H1 (cell line): Measurements from ENCODE around the gene SPDEF.

Experiments
- EZH2 ChIP-seq: fragments of 200-600 bp; sonication (generic); IDR thresholded peaks from 2 replicates; pipeline ENCODE4 v1.7.1; 2012; ENCODE audit warnings: low read depth, mild to moderate bottlenecking, moderate library complexity, low read length, inconsistent platforms; ENCODE audit not compliant: severe bottlenecking
- SUZ12 ChIP-seq: fragments of 200-600 bp; sonication (generic); IDR thresholded peaks from 2 replicates; pipeline ENCODE4 v1.6.1; 2012; ENCODE audit warnings: mild to moderate bottlenecking, inconsistent platforms, low read length, moderate library complexity, mixed read lengths

GRCh38 chr6:34524971-34525370, 31.2 kb downstream of the SPDEF start:
- TF ChIP-seq EZH2: no peak
- no peak for TF ChIP-seq SUZ12
